K562 (cell line): ENCODE data around the gene ALK.

Source experiments
- ADNP ChIP-seq: fragments of 200-800 bp; sonication (Bioruptor generic); IDR thresholded peaks from 2 replicates; pipeline ENCODE4 v1.6.1; 2016; ENCODE audit warnings: missing genetic modification characterization, missing compliant biosample characterization
- CEBPG ChIP-seq, 3 experiments: fragments of 200-800 bp in 1 of 3; sonication (Bioruptor generic) in 1 of 3; sonication (generic) in 1 of 3; formaldehyde crosslinking in 1 of 3; IDR thresholded peaks in 2 of 3; conservative IDR thresholded peaks in 1 of 3; 2 replicates each; pipeline versions ENCODE4 v1.6.1 to v1.8.0; 2016 to 2022; ENCODE audit warnings: missing compliant biosample characterization in 2 of 3, missing genetic modification characterization in 2 of 3, mild to moderate bottlenecking in 1 of 3, missing genetic modification reagents in 1 of 3
- CHD1 ChIP-seq: fragments of 200-600 bp; sonication (generic); IDR thresholded peaks from one replicate; pipeline ENCODE4 v1.6.1; 2012; ENCODE audit warnings: mild to moderate bottlenecking, moderate library complexity, low read length, inconsistent platforms
- EP300 ChIP-seq: IDR thresholded peaks from 2 replicates; pipeline ENCODE4 v1.6.1; 2012; ENCODE audit warnings: low read length, improper control_type of control experiment
- FOXA1 ChIP-seq: fragments of 450-650 bp; IDR thresholded peaks from 2 replicates; pipeline ENCODE4 v1.6.1; 2016; ENCODE audit warnings: mild to moderate bottlenecking, borderline replicate concordance
- MTA2 ChIP-seq: fragments of 450-650 bp; IDR thresholded peaks from 2 replicates; pipeline ENCODE4 v1.6.1; 2016; ENCODE audit warnings: low read depth
- MTA3 ChIP-seq: fragments of 450-650 bp; formaldehyde crosslinking; IDR thresholded peaks from 2 replicates; pipeline ENCODE4 v1.6.1; 2017; ENCODE audit warnings: mild to moderate bottlenecking, borderline replicate concordance
- MXI1 ChIP-seq: IDR thresholded peaks from 2 replicates; pipeline ENCODE4 v1.6.1; 2011; ENCODE audit warnings: low read depth, mild to moderate bottlenecking, improper control_type of control experiment, low read length
- POLR2A ChIP-seq: fragments of 450-650 bp; conservative IDR thresholded peaks from 2 replicates; pipeline ENCODE4 v1.6.1; 2016
- RAD21 ChIP-seq, 2 experiments: fragments of 250-450 bp in 1 of 2; fragments of 450-650 bp in 1 of 2; sonication (Bioruptor Pico) in 1 of 2; formaldehyde crosslinking in 1 of 2; IDR thresholded peaks in 1 of 2; conservative IDR thresholded peaks in 1 of 2; 2 replicates each; pipeline versions ENCODE4 v1.4.0 to v1.8.0; 2020 to 2022; ENCODE audit warnings: mild to moderate bottlenecking in 2 of 2, moderate library complexity in 1 of 2
- USF2 ChIP-seq: sonication (generic); formaldehyde crosslinking; IDR thresholded peaks from 2 replicates; pipeline ENCODE4 v1.5.0; 2020; ENCODE audit warnings: missing genetic modification reagents
- TF ChIP-seq, protein P1 (sequence below), 2 experiments: IDR thresholded peaks; 2 replicates each; pipeline ENCODE4 v1.6.1; 2011; ENCODE audit warnings: borderline replicate concordance in 1 of 2, control low read depth in 1 of 2, low read depth in 1 of 2, low read length in 1 of 2, mild to moderate bottlenecking in 1 of 2, mixed read lengths in 1 of 2, moderate library complexity in 1 of 2; ENCODE audit not compliant: insufficient read depth in 1 of 2, insufficient read length in 1 of 2, poor library complexity in 1 of 2, severe bottlenecking in 1 of 2; ENCODE audit errors: extremely low read depth in 1 of 2
- TF ChIP-seq, protein P2 (sequence below): sonication (generic); formaldehyde crosslinking; IDR thresholded peaks from 2 replicates; pipeline ENCODE4 v1.8.1; 2023; ENCODE audit warnings: mild to moderate bottlenecking, missing genetic modification reagents

- TF ChIP-seq CEBPG (CRISPR knock-in tag; IDR thresholded peaks at IDR 0.05) (no peak), CEBPG (tag; conservative IDR thresholded peaks at IDR 0.05 in 1 of 2, IDR thresholded peaks at IDR 0.05 in 1 of 2) (no peak), USF2 (CRISPR knock-in tag) (no peak), MTA2 (no peak), POLR2A (no peak), MTA3 (no peak), FOXA1 (no peak), RAD21 (CRISPR knock-in tag; conservative IDR thresholded peaks at IDR 0.05 in 1 of 2, IDR thresholded peaks at IDR 0.05 in 1 of 2) (no peak), MXI1 (no peak), ADNP (no peak), CHD1 (no peak), EP300 (no peak)
- TF ChIP-seq, protein P1, sequence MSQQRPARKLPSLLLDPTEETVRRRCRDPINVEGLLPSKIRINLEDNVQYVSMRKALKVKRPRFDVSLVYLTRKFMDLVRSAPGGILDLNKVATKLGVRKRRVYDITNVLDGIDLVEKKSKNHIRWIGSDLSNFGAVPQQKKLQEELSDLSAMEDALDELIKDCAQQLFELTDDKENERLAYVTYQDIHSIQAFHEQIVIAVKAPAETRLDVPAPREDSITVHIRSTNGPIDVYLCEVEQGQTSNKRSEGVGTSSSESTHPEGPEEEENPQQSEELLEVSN (IDR thresholded peaks at IDR 0.05; ENCODE audit: borderline replicate concordance in 1 of 2, extremely low read depth in 1 of 2, insufficient read depth in 1 of 2, insufficient read length in 1 of 2, low read depth in 1 of 2, low read length in 1 of 2, poor library complexity in 1 of 2, severe bottlenecking in 1 of 2), result no peak
- TF ChIP-seq, protein P2, sequence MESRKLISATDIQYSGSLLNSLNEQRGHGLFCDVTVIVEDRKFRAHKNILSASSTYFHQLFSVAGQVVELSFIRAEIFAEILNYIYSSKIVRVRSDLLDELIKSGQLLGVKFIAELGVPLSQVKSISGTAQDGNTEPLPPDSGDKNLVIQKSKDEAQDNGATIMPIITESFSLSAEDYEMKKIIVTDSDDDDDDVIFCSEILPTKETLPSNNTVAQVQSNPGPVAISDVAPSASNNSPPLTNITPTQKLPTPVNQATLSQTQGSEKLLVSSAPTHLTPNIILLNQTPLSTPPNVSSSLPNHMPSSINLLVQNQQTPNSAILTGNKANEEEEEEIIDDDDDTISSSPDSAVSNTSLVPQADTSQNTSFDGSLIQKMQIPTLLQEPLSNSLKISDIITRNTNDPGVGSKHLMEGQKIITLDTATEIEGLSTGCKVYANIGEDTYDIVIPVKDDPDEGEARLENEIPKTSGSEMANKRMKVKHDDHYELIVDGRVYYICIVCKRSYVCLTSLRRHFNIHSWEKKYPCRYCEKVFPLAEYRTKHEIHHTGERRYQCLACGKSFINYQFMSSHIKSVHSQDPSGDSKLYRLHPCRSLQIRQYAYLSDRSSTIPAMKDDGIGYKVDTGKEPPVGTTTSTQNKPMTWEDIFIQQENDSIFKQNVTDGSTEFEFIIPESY (CRISPR knock-in tag), result no peak
Observed at GRCh38 chr2:29718076-29718686, 203.2 kb downstream of the ALK start.
